SW 1271 (cell line): ENCODE measurements around the gene CDKN2AIPNL.
"Not testable (repeated sequence)": the region's sequence is repeated elsewhere in the genome, so short reads cannot be mapped to it uniquely, and the experiment has no call there.

ENCODE experiments used
- DNase-seq, 2 experiments: peaks; one replicate each; lab custom pipeline; 2025; lab: John Stamatoyannopoulos, UW

Gene CDKN2AIPNL

DNA sequence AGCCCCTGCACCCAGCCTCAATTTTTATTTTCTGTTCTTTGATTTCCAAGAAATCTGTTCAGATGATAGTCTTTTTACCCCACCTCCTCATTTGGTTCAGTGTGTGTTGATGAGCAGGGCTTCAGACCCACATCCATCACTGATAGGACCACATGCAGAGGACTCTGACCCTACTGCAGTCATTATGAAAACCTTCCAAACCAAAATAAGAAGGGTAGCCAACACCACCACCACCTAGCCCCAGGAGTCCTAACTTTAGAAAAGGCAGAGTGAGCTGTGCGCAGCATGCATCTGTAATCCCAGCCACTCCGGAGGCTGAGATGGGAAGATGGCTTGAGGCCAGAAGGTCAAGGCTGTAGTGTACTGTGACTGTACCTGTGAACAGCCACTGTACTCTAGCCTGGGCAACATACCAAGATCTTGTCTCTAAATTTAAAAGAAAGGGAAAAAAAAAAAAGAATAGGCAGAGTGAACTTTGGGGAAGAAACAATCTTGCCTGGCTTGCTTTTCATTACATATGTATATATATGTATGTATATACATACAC is 13.0 kb downstream of the CDKN2AIPNL start:
- no peak for DNase-seq

DNA sequence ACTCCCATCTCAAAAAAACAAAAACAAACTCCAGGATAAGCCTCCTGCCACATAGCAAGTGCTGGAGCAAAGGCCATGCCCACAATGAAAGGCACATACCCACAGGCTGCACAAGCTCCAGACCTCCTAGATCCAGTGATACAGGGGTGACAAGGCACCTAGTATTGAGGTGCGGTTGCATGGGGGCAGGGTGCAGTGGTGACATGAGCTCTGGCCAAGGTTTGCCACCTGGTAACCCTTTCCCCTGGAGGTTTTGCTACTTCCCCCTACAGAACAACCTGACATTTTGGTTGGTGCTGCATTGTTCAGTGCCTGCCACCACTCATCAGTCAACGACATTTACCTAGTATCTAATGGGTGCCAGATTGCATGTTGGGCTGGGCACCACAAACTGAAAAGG is 14.5 kb downstream of the CDKN2AIPNL start:
- no peak for DNase-seq

DNA sequence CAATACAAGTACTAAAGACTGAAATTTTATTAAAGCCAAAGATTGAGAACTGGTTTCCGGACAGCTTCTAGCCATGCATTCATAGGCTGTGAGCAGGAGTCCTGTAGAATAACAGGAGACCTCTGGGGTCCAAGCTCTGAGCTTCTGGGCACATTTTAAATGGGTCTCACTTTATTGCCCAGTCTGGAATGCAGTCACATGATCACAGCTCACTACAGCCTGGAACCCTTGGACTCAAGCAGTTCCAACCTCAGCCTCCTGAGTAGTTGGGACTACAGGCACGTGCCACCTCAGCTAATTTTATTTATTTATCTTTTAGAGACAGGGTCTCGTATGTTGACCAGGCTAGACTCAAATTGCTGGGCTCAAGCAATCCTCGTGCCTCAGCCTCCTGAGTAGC is 15.4 kb downstream of the CDKN2AIPNL start:
- DNase-seq: no peak

DNA sequence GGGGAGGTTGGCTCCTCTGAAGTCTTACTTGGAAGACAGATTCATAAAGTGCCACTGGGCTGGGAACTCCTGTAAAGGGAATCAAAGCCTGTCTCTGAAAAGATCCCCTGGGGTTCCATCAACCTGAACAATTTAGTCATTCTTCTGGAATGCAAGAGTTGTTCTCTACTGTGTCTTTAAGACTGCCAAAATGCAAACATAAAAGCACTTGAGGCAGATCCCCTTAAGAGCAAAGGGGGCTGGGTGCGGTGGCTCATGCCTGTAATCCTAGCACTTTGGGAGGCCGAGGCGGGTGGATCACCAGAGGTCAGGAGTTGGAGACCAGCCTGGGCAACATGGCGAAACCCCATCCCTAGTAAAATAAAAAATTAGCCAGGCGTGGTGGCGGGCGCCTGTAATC is 16.7 kb downstream of the CDKN2AIPNL start:
- DNase-seq: no peak

DNA sequence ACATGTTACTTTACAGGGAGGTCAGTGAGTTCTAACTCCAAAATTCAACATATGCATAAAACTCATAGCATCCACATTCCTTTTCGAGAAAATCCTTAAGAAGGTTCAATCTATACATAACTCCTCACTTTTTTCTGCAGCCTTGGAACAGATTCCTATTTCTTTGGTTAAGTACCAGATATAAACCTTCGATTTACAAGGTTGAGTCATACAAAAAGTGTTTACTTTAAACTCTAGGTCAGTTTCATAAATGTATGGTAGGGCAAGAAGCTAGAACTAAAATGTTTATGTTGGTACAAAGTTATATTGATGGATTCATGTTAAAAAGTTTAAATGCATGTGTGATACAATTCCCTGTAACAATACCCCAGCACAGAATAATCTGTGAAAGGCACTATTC is 19.4 kb downstream of the CDKN2AIPNL start:
- DNase-seq: no peak

DNA sequence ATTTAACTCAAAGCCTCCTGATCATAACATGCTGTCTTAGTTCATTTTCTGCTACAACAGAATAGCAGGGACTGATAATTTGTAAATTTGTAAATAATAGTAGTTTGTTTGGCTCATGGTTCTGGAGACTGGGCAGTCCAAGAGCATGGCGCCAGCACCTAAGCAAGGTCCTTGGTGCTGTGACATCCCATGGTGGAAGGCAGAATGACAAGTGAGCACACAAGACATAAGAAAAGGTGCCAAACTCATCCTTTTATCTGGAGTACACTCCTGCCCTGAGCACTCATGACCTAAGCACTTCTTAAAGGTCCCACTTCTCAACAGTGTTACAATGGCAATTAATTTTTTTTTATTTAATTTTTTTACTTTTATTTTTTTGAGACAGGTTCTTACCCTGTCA is 24.2 kb downstream of the CDKN2AIPNL start:
- DNase-seq: no peak

DNA sequence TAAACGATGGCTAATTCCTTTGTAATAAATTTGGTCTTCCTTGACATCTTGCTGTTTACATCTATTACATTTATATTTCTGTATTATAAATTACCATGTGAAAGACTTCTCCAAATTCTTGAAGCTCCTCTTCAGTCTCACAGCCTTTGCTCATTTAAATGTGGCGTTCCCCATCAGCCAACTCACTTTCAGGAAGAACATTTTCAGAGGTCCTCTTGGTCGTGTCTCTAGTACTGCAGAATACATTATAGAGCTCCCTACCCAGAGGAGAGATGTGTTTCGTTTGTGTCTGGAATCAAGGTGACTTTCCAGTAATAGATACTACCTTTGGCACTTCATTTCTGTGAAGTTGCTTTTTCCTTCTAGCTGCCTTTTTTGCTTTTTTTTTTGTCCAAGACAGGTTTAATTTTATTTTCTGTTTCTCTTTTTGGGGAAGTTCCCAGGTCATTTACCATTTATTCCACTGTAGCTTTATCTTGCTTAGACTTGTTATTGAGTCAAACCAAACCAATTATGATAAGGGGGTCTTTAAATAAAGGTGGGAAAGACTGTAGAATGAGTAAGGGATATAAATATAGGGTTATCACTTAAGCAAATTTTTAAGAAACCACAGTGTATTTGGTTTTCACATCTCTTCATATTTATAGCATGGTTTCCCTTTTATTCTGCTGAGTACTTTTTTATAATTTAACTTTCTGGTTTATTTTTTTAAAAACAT is 27.5 kb downstream of the CDKN2AIPNL start:
- DNase-seq: no peak

DNA sequence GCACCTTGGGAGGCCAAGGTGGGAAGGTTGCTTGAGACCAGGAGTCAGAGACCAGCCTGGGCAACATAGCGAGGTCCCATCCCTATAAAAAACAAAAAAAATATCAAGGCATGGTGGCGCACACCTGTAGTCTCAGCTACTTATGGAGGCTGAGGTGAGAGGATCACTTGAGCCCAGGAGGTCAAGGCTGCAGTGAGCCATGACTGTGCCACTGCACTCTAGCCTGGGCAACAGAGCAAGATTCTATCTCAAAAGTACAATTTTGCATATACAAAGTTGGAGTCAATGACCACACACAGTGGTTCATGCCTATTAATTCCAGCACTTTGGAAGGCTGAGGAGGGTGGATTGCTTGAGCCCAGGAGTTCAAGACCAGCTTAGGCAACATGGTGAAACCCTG is 29.5 kb downstream of the CDKN2AIPNL start:
- DNase-seq: not testable (repeated sequence)

DNA sequence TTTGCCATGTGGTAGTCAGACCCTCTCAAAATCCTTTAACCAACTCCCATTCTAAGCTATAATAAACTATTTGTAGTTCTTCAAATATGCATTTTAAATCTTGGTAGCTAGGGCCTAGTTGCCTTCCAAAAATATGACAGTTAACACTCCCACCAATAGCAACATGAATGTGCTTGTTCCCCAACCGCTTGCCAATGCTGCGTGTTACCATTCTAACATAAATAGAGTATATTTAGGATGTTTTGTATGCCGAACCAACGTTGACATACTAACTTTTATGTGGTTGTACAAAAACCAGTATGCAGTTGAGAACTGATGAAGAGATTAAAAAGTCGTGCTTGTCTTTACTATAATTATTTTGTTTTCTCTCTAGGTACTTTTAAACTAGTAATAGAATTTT is 31.3 kb downstream of the CDKN2AIPNL start:
- no peak for DNase-seq

DNA sequence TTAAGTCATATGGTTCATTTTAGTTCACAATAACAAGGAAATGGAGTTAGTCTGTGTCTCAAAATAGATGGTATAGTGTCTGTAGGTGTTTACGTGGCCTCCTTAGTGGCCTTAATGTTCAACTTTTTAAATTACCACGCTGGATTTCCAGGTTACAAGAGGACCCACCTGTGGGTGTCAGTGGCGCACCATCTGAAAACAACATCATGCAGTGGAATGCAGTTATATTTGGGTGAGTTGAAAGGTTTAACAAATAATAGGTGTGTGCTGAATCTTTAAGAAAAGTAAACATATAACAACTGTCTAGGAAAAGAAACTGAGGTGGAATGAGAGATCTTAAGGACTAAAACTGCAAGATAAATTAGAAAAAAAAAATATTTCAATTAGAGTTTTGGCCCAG is 37.4 kb downstream of the CDKN2AIPNL start:
- no peak for DNase-seq

DNA sequence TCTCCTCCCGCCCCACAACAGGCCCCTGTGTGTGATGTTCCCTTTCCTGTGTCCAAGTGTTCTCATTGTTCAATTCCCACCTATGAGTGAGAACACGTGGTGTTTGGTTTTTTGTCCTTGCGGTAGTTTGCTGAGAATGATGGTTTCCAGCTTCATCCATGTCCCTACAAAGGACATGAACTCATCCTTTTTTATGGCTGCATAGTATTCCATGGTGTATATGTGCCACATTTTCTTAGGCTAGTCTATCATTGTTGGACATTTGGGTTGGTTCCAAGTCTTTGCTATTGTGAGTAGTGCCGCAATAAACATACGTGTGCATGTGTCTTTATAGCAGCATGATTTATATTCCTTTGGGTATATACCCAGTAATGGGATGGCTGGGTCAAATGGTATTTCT is 38.0 kb downstream of the CDKN2AIPNL start:
- not testable (repeated sequence) for DNase-seq

DNA sequence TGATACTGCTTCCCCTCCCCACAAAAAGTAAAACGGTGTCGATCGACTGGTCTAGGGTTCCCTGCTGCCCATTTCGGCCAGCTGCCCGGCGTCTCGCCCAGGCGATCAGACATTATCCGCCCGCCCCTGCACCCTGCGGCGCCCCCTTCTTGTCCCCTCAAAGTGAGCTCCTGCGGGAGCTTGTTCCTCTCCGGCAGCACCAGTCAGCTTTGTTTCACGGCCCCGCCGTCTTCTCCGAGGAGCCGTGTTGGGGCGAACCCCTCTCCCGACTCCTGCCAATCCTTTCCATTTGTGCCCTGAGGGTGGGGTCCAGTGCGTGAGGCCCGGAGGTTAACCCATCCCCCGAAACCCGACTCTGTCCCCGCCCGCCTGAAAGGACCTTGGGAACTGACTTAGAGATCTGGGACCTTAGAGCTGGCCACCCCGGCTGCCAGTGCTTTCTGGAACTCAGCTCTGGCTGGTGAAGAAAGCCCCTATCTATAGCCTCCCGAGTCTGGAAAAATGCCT is 39.8 kb downstream of the CDKN2AIPNL start:
- peak; percentile 48 to 50 for DNase-seq

DNA sequence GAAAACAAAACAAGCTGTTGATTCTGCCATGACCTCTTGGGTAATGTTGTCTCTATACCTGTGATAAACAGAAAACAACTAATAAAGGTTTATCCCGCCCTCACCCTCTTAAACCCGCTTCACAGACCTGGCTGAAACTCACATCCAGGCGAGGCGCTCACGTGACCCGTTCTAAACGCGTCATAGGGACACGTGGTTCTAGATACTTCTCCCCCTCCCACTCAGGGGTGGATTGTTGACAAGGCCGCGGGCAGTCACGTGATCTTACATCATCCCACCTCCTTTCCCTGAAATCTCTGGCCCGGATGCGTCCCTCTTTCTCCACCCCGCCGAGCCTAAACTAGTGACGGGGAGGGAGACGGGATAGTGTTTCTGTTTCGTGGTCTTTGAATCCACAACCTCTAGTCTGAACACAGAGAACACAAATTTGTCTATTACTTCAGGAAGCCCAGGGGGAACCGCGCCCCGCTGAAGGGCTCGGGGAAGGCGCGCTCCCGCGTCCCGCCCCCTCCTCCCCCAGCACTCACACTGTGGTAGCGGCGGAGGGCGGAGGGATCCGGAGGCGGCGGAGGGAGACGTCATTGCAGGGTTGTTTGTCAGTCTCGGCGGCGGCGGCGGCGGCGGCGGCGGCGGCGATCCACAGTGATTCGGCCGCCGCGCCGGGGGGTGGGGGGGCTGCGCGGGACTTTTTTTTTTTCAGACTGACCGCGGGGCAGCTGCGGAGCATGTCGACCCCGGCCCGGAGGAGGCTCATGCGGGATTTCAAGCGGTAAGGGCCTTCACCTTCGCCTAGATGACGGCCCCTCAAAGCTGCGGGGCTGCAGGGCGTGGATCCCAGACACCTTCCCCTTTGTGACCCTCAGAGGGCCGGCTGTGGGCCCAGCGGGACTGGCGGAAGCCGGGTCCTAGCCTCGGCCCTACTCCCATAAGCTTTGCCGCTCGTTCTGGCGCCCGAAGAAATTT is 40.5 kb downstream of the CDKN2AIPNL start, which contains the start of gene UBE2B:
Gene UBE2B, plus strand, starts transcription at position 699 of the 963 bp plus-strand sequence. Its CDS starts 27 bp downstream, at position 726.
- DNase-seq: peak; percentile 100

DNA sequence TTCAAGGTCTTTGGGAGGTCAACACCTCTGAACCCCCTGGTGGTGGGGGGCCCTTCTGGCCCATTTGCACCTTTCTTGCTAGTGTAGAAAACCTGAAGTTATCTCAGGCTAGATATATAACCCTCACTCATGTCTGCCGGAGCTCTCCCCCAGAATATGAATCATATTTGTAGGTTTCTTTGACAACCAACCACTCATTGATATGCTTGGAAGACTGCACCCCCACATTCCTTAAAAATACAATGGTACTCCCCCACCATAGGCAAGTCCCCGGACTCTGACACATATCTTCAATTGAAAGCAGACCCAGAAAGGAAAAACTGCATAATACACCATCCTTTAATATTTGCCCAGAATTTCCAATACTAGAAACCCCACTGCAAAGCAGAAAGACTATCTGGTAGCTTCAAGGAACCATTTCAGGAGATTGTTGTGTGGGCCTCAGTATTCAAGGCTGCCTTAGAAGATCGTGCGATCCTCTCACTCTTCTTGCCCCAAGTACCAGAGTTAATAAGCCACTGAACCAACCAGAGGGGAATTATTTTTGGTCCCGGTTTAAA is 41.3 kb downstream of the CDKN2AIPNL start:
- no peak for DNase-seq

DNA sequence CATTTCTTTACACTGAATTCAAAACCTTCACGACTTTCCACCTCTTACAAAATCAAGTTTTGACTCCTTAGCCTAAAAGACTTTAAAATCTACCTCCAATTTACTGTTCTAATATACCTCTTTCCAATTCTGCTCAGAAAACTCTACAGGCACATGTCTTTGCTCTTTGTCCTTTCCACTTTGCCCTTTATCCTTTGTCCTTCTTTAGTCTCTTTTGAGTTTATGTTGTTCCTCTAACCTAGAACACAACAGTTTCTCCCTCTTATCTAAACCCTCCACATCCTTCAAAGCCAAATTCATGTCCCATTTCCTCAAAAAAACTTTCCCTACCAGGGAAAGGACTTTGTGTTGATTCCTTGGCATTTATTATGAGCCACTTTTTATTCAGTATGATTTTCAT is 46.1 kb downstream of the CDKN2AIPNL start:
- DNase-seq: no peak

DNA sequence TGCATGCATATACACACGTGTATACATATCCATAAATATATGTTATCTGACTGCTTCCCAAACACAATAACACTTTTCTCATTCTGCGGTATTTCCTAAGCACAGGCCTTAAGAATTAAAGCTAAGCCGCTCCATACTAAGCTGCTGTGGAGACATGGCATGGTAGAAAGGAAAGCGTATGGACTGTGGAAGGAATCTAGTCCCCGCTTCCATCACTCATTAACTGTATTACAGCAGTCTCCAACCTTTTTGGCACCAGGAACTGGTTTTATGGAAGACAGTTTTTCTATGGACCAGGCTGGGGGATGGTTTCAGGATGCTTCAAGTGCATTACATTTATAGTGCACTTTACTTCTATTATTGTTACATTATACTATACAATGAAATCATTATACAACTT is 56.0 kb downstream of the CDKN2AIPNL start:
- DNase-seq: no peak
